CD4-positive, alpha-beta T cell treated with Interleukin-6 at 100 ng/mL for 8 hours (primary cell): Measurements from ENCODE around the gene PIK3CD.
A peak's percentile ranks its signal among the peaks of the same experiment; 100 is the strongest.

ENCODE experiments used
- DNase-seq: peaks from one replicate; pipeline ENCODE4 v3.0.0-alpha.2; 2020; ENCODE audit warnings: mixed read lengths, low spot score

Gene PIK3CD

GRCh38 chr1:9651565-9652378 lies at the start of gene PIK3CD:
TSS of gene PIK3CD (plus strand) at chr1:9651731. CDS start at chr1:9710456, 58,725 bp downstream.
- peak; percentile 35 for DNase-seq

- DNase-seq = no peak
These were observed 49.4 kb upstream of the PIK3CD start for GRCh38 chr1:9601942-9602793.

GRCh38 chr1:9602794-9603167 lies 48.8 kb upstream of the PIK3CD start:
- no peak for DNase-seq

- no peak for DNase-seq
These were observed 48.2 kb upstream of the PIK3CD start for GRCh38 chr1:9603307-9603706.

GRCh38 chr1:9603766-9604753 lies 47.5 kb upstream of the PIK3CD start:
- no peak for DNase-seq

- no peak for DNase-seq
These were observed 46.7 kb upstream of the PIK3CD start for GRCh38 chr1:9604836-9605235.

DNA sequence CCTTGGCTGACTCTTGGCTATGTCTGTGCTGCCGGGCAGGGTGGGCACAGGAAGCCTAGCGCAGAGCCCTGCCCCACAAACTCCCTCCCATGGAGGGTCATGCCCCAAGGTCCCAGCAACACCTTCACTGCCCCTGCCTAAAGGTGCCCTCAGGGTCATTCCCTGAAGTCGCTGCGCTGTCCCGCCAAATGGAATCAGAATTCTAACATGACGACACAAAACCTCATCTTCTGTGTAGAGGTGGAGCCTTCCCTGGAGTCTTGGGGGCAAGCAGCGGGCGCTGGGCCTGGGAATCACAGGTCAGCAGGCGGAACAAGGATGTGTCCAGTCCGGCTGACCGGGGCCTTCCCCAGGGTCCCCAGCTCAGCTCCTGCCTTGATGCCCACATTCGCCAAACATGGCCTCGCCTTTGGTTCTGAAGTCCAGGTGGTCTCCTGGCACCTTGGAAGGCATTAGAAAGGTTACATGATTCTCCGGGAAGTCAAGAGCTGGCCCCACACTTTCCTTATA lies 45.5 kb upstream of the PIK3CD start:
- DNase-seq = no peak

GRCh38 chr1:9606458-9606857 lies 45.1 kb upstream of the PIK3CD start:
- DNase-seq = no peak

DNA sequence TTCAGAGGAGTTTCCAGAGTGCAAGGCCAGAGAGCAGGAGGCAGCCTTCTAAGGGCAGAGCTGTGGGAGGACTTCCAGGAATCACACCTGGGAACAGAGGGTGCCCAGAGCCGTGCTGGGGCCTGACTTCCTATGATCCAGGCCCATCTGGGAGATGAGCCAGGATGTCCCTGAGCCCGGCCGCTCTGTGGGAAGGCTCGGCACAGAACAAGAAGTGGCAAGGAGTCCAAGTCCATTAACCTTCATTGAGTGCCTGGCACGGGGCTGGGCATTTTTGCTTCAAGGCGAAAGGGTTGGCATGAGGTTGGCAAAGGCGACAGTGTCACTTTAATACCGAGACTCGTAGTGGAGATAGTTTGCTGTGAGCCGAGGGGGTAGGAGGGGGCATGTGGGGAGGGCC lies 44.6 kb upstream of the PIK3CD start:
- DNase-seq = no peak

- DNase-seq = no peak
These were observed 44.2 kb upstream of the PIK3CD start for GRCh38 chr1:9607352-9607751.

DNA sequence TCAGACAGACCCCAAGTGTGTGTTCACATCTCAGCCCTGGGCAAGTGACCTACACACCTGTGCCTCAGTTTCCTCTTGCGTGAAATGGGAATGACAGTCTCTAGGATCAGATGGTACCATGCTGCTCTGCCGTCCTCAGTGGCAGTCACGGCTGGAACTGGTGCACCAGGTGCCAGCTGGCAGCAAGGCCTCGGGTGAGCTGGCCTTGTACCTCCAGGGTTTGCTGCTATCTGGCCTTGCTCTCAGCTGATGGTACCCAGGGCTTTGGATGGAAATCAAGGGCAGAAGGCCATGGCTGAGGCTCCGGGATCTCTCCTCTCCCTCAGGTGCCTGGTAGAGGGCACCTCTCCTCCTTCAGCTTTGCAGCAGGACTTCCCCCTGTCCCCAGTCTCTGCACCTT lies 41.5 kb upstream of the PIK3CD start:
- DNase-seq = no peak

- DNase-seq = no peak
These were observed 41.0 kb upstream of the PIK3CD start for GRCh38 chr1:9610548-9610947.

DNA sequence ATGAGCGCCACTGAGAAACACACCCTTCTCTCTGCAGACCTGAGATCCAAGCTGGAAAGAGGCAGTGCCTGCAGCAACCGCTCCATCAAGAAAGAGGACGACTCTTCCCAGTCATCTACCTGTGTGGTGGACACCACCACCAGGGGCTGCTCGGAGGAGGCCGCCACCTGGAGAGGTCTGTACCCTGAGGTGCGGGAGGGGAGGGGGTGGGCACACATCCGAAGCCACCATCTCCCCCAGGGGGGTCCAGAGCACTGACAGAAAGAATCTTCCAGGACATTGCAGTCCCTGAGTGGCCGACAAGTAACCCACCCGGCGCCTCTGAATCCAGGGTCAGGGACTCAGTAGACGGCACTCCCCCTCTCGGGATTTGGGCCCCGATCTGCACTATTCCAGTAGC lies 39.8 kb upstream of the PIK3CD start:
- no peak for DNase-seq

GRCh38 chr1:9612162-9612845 lies 39.2 kb upstream of the PIK3CD start:
- no peak for DNase-seq

DNA sequence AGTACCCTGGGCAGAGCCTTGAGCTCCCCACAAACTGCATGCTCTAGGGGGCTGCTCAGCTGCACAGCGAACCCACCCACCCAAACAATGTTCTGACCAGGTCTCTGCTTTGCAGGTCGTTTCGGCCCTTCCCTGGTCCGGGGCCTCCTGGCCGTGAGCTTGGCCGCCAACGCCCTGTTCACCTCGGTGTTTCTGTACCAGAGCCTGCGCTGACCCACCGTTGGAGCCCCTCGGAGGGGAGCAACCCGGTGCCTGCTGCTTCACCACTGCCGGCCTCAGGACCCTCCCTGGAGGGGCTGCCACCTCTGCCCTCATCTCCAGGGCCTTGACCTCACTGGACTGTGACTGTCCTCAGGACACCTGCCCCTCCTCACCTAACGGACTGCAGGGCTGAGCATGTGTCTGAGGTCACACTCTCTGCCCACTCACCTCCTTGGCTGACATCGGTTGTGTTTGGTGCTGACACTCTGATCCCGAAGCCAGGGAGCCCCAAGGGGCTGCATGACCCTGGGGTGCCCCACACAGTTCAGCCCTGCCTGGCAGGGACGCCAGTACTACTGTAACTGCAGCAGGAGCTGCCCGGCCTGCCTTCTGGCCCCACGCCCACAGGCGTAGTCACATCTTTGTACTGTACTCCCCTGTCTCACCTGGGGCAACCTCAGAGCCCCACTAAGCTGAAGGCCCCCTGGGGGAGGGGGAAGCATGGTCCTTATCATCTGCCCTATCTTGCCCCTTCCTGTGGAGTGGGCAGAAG lies 38.5 kb upstream of the PIK3CD start:
- DNase-seq = no peak

GRCh38 chr1:9613625-9614299 lies 37.8 kb upstream of the PIK3CD start:
- no peak for DNase-seq

- peak; percentile 54 for DNase-seq
These were observed 36.0 kb upstream of the PIK3CD start for GRCh38 chr1:9615316-9616063.

DNA sequence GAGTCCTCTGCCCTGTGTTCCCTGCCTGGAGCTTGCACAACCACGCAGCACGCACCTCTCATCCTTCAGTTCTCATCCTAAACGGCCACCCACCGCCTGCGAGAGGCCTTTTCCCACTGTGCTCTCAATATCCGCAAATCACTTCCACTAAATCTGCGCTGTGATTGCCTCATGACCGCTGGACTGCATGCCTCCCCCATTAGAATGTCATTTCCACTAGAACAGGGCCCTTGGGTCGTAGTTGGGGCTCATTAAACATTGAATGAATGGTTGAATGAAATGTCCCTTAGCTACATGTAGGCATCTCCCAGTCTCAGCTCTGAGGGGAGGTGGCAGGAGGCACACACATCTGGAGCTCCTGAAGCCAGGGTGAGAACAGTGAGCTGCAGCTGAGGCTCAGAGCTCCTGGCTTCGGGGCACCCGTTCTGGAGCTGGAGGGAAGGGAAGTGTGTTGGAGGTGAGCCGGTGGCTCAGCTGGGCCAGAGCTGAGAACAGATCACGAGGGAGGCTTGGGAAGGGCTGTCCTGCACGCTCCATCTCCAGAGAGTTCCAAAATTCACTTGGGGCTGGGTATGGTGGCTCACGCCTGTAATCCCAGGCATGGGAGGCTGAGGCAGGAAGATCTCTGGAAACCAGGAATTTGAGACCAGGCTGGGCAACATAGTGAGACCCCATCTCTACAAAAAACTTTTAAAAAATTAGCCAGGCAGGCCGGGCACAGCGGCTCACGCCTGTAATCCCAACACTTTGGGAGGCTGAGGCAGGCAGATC lies 32.4 kb upstream of the PIK3CD start:
- DNase-seq = no peak
